Lung microvascular endothelial cell (primary cell): ENCODE results near the gene TRIM40. TPM values are rescaled to one million over a fixed set of nuclear protein-coding genes. Genes with fewer than 3 reads are reported as not detected.

Experiments
- total RNA-seq: library from RNA; depleted of rRNA; stranded (reverse); fragments of >200 nt; gene quantifications from 2 replicates; pipeline ENCODE4 v1.2.1, GENCODE V29; 2014

The TRIM40 gene
- total RNA-seq, 1 donor from 2014 or later: not detected

Other genes starting within 250 kb of the TRIM40 start
- gene HLA-A, start 193.6 kb upstream of the TRIM40 start, total RNA-seq: 536 and 593 TPM in 2 replicates
- 31.9 and 32.7 TPM in 2 replicates for gene POLR1H, start 74.9 kb upstream of the TRIM40 start, total RNA-seq
- gene PPP1R11, start 68.9 kb upstream of the TRIM40 start, total RNA-seq: 7.8 and 12.3 TPM in 2 replicates
- not detected in 2 replicates for gene RNF39, start 60.4 kb upstream of the TRIM40 start, total RNA-seq
- gene TRIM31, start 23.1 kb upstream of the TRIM40 start, total RNA-seq: not detected in 2 replicates
- gene TRIM10, start 25.1 kb downstream of the TRIM40 start, total RNA-seq: under 0.01 TPM in 1 of 2 replicates, not detected in the other
- not detected in 2 replicates for gene TRIM15, start 27.4 kb downstream of the TRIM40 start, total RNA-seq
- 19.4 and 24.2 TPM in 2 replicates for gene TRIM26, start 77.3 kb downstream of the TRIM40 start, total RNA-seq
- 7.6 and 10.1 TPM in 2 replicates for gene TRIM39, start 190.8 kb downstream of the TRIM40 start, total RNA-seq
- 16.1 and 20.8 TPM in 2 replicates for gene RPP21, start 209.0 kb downstream of the TRIM40 start, total RNA-seq